K562 (cell line): Measurements from ENCODE around the gene FOSL1. TPM values are rescaled to one million over a fixed set of nuclear protein-coding genes. Genes with fewer than 3 reads are reported as not detected.
A peak's percentile ranks its signal among the peaks of the same experiment; 100 is the strongest.

Experiments
- ATF1 ChIP-seq, 2 experiments: fragments of 450-650 bp in 1 of 2; IDR thresholded peaks; 2 replicates each; pipeline ENCODE4 v1.6.1; 2016; ENCODE audit warnings: missing compliant biosample characterization in 1 of 2, missing genetic modification characterization in 1 of 2
- DPF2 ChIP-seq: fragments of 450-650 bp; IDR thresholded peaks from 2 replicates; pipeline ENCODE4 v1.6.1; 2016
- GATAD2A ChIP-seq: fragments of 450-650 bp; IDR thresholded peaks from 2 replicates; pipeline ENCODE4 v1.6.1; 2017
- HIVEP1 ChIP-seq: fragments of 250-450 bp; sonication (Bioruptor Pico); IDR thresholded peaks from 2 replicates; pipeline ENCODE4 v1.4.0; 2020; ENCODE audit warnings: mild to moderate bottlenecking
- HNRNPLL ChIP-seq: fragments of 200-400 bp; formaldehyde crosslinking; IDR thresholded peaks from 2 replicates; pipeline ENCODE4 v1.6.1; 2017; ENCODE audit warnings: low read length, low read depth, mild to moderate bottlenecking; ENCODE audit not compliant: poor library complexity, severe bottlenecking
- NCOR1 ChIP-seq: fragments of 450-650 bp; IDR thresholded peaks from 2 replicates; pipeline ENCODE4 v1.6.1; 2016; ENCODE audit warnings: mild to moderate bottlenecking, moderate library complexity
- NEUROD1 ChIP-seq: fragments of 150-350 bp; IDR thresholded peaks from 2 replicates; pipeline ENCODE4 v1.6.1; 2014; ENCODE audit warnings: borderline replicate concordance, low read length, low read depth; ENCODE audit not compliant: partially characterized antibody
- PURB ChIP-seq: sonication (generic); formaldehyde crosslinking; IDR thresholded peaks from 2 replicates; pipeline ENCODE4 v1.9.0; 2021; ENCODE audit warnings: low read depth, mild to moderate bottlenecking, missing genetic modification reagents
- RBM14 ChIP-seq: fragments of 200-400 bp; formaldehyde crosslinking; IDR thresholded peaks from 2 replicates; pipeline ENCODE4 v1.6.1; 2018; ENCODE audit warnings: low read depth, mild to moderate bottlenecking, low read length, moderate library complexity, borderline replicate concordance; ENCODE audit not compliant: insufficient read depth
- RBM22 ChIP-seq: fragments of 200-400 bp; formaldehyde crosslinking; IDR thresholded peaks from 2 replicates; pipeline ENCODE4 v1.6.1; 2018; ENCODE audit warnings: low read length, low read depth; ENCODE audit not compliant: poor library complexity, severe bottlenecking
- SLC30A9 ChIP-seq: fragments of 250-450 bp; sonication (Bioruptor Pico); IDR thresholded peaks from 2 replicates; pipeline ENCODE4 v1.8.0; 2022; ENCODE audit warnings: mild to moderate bottlenecking, moderate library complexity
- SRF ChIP-seq, 2 experiments: fragments of 250-450, 450-650 bp in 1 of 2; sonication (Bioruptor Pico) in 1 of 2; sonication (generic) in 1 of 2; formaldehyde crosslinking; IDR thresholded peaks; 2 replicates each; pipeline versions ENCODE4 v1.5.0 to v1.5.1; 2020 to 2022; ENCODE audit warnings: mild to moderate bottlenecking in 1 of 2, missing genetic modification reagents in 1 of 2
- SRSF3 ChIP-seq: fragments of 200-400 bp; formaldehyde crosslinking; IDR thresholded peaks from 2 replicates; pipeline ENCODE4 v1.6.1; 2016; ENCODE audit warnings: mild to moderate bottlenecking, low read length, moderate library complexity; ENCODE audit not compliant: insufficient read depth
- TAF15 ChIP-seq: fragments of 200-400 bp; formaldehyde crosslinking; IDR thresholded peaks from 2 replicates; pipeline ENCODE4 v1.6.1; 2017; ENCODE audit warnings: mild to moderate bottlenecking, low read depth, low read length, moderate library complexity
- YBX1 ChIP-seq: fragments of 450-650 bp; IDR thresholded peaks from 2 replicates; pipeline ENCODE4 v1.7.1; 2016; ENCODE audit warnings: mild to moderate bottlenecking
- ZFX ChIP-seq: sonication (generic); formaldehyde crosslinking; IDR thresholded peaks from 2 replicates; pipeline ENCODE4 v1.8.0; 2022; ENCODE audit warnings: mild to moderate bottlenecking, missing genetic modification reagents, moderate library complexity
- ZNF780A ChIP-seq: fragments of 250-450 bp; sonication (Bioruptor Pico); IDR thresholded peaks from 2 replicates; pipeline ENCODE4 v1.5.0; 2021; ENCODE audit warnings: mild to moderate bottlenecking
- polyA plus RNA-seq, 8 experiments: library from polyadenylated mRNA; depleted of rRNA in 4 of 8; stranded (reverse) in 5 of 8; unstranded in 3 of 8; fragments of >200 nt; fragmentation: Nextera tagmentation in 2 of 8; fragmentation: Illumina TruSeq in 1 of 8; extraction: Ambion mirVana in 2 of 8; extraction: Trizol in 1 of 8; gene quantifications; 2 replicates each; pipeline versions ENCODE4 v1.2.1 to v1.2.3, GENCODE V29; 2011 to 2014; ENCODE audit warnings: inconsistent platforms in 1 of 8, missing spikeins in 1 of 8
- total RNA-seq, 7 experiments: library from RNA; depleted of rRNA in 6 of 7; stranded (reverse); fragments of >200 nt in 6 of 7; fragmentation: Illumina TruSeq in 2 of 7; extraction: Trizol in 2 of 7; gene quantifications; 2 replicates each; pipeline versions ENCODE4 v1.2.1 to v1.2.3, GENCODE V29; 2011 to 2021; ENCODE audit warnings: low replicate concordance in 1 of 7
- TF ChIP-seq, protein P1 (sequence below): fragments of 450-650 bp; IDR thresholded peaks from one replicate; pipeline ENCODE4 v1.6.1; 2018; ENCODE audit warnings: mild to moderate bottlenecking, moderate library complexity; ENCODE audit not compliant: partially characterized antibody
- TF ChIP-seq, protein P2 (sequence below), 2 experiments: IDR thresholded peaks in 1 of 2; conservative IDR thresholded peaks in 1 of 2; 2 replicates each; pipeline ENCODE4 v1.6.1; 2016; ENCODE audit warnings: low read depth in 2 of 2, mild to moderate bottlenecking in 1 of 2, missing compliant biosample characterization in 1 of 2, missing genetic modification characterization in 1 of 2, moderate library complexity in 1 of 2
- TF ChIP-seq, protein P3 (sequence below): fragments of 250-450 bp; sonication (Bioruptor Pico); IDR thresholded peaks from 2 replicates; pipeline ENCODE4 v1.5.0; 2021
- TF ChIP-seq, protein P4 (sequence below), 2 experiments: IDR thresholded peaks; 2 replicates each; pipeline ENCODE4 v1.6.1; 2011; ENCODE audit warnings: borderline replicate concordance in 1 of 2, control low read depth in 1 of 2, low read depth in 1 of 2, low read length in 1 of 2, mild to moderate bottlenecking in 1 of 2, mixed read lengths in 1 of 2, moderate library complexity in 1 of 2; ENCODE audit not compliant: insufficient read depth in 1 of 2, insufficient read length in 1 of 2, poor library complexity in 1 of 2, severe bottlenecking in 1 of 2; ENCODE audit errors: extremely low read depth in 1 of 2

FOSL1 gene
- total and polyA plus RNA-seq, 9 of the 15 experiments (the other 6 are each of a cell fraction or from before 2014, with no cell fraction given), result 3.5 to 39.6 (median 10.0) TPM

DNA sequence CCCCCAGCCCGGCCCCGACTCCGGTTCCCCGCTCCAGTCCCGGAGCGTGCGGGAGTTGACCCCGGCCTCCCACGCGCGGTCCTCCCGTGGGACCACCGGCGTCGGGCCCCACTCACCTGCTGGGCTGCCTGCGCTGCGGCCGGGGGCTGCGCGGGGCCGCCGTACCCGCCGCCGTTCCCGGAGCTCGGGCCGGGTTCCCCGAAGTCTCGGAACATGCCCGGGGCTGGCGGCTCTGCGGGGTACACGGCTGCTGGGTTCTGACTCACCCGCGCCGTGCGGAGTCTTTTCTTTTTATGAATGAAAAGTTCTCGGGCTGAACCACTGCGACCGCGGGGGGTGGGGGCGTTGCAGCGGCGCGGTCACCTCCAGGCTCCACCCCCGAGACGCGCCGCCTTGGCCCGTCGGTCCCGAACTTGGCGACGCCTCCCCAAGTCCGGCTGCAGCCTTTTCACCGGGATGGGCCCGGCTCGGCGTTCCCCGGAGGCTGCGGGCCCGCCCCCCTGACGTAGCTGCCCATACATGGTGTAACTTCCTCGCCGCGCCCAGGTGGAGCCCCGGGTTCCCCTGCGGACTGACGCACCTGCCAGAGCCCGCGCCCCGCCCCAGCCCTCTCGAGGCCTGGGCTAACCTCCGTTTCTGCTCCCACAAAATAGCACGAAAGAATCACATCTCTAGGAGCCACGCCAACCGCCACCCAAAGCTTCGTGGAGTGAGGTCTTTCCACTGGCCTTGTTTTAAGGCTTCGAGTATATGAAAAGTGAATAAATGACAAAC, at the start of gene FOSL1 (continued):
- TF ChIP-seq HNRNPLL (peak; percentile 62), ZFX (peak; percentile 46; the same call in 1 of the 2 replicates), ATF1 (CRISPR knock-in tag; IDR thresholded peaks at IDR 0.05) (no peak), ATF1 (tag; IDR thresholded peaks at IDR 0.05) (peak; percentile 95), TAF15 (no peak), SLC30A9 (CRISPR knock-in tag) (no peak), NEUROD1 (peak; percentile 52), GATAD2A (no peak), DPF2 (no peak), HIVEP1 (CRISPR knock-in tag) (peak; percentile 99), ZNF780A (CRISPR knock-in tag) (no peak), SRF (CRISPR knock-in tag; IDR thresholded peaks at IDR 0.05) (peak; percentile 96 to 99), RBM22 (no peak), RBM14 (no peak), SRSF3 (no peak), NCOR1 (peak; percentile 53), YBX1 (no peak), PURB (no peak)
- TF ChIP-seq, protein P1, sequence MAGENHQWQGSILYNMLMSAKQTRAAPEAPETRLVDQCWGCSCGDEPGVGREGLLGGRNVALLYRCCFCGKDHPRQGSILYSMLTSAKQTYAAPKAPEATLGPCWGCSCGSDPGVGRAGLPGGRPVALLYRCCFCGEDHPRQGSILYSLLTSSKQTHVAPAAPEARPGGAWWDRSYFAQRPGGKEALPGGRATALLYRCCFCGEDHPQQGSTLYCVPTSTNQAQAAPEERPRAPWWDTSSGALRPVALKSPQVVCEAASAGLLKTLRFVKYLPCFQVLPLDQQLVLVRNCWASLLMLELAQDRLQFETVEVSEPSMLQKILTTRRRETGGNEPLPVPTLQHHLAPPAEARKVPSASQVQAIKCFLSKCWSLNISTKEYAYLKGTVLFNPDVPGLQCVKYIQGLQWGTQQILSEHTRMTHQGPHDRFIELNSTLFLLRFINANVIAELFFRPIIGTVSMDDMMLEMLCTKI, result no peak
- TF ChIP-seq, protein P2, sequence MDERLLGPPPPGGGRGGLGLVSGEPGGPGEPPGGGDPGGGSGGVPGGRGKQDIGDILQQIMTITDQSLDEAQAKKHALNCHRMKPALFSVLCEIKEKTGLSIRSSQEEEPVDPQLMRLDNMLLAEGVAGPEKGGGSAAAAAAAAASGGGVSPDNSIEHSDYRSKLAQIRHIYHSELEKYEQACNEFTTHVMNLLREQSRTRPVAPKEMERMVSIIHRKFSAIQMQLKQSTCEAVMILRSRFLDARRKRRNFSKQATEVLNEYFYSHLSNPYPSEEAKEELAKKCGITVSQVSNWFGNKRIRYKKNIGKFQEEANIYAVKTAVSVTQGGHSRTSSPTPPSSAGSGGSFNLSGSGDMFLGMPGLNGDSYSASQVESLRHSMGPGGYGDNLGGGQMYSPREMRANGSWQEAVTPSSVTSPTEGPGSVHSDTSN (CRISPR knock-in tag; IDR thresholded peaks at IDR 0.05; ENCODE audit: low read depth), result no peak
- TF ChIP-seq, protein P2 (tag; conservative IDR thresholded peaks at IDR 0.05; ENCODE audit: low read depth), result no peak
- TF ChIP-seq, protein P3, sequence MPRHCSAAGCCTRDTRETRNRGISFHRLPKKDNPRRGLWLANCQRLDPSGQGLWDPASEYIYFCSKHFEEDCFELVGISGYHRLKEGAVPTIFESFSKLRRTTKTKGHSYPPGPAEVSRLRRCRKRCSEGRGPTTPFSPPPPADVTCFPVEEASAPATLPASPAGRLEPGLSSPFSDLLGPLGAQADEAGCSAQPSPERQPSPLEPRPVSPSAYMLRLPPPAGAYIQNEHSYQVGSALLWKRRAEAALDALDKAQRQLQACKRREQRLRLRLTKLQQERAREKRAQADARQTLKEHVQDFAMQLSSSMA, result no peak
- TF ChIP-seq, protein P4, sequence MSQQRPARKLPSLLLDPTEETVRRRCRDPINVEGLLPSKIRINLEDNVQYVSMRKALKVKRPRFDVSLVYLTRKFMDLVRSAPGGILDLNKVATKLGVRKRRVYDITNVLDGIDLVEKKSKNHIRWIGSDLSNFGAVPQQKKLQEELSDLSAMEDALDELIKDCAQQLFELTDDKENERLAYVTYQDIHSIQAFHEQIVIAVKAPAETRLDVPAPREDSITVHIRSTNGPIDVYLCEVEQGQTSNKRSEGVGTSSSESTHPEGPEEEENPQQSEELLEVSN (IDR thresholded peaks at IDR 0.05; ENCODE audit: borderline replicate concordance in 1 of 2, extremely low read depth in 1 of 2, insufficient read depth in 1 of 2, insufficient read length in 1 of 2, low read depth in 1 of 2, low read length in 1 of 2, poor library complexity in 1 of 2, severe bottlenecking in 1 of 2), result peak in 1 of 2 experiments; percentile 90
